AG04450 (cell line): ENCODE data around the gene DRICH1. TPM values are rescaled to one million over a fixed set of nuclear protein-coding genes. Genes with fewer than 3 reads are reported as not detected.
"Not testable (repeated sequence)": the region's sequence is repeated elsewhere in the genome, so short reads cannot be mapped to it uniquely, and the experiment has no call there.

Experiments used
- CTCF ChIA-PET: fragments of 300-600, 350-600 bp; formaldehyde crosslinking; extraction: SDS; loops from one replicate; lab custom pipeline; 2022; ENCODE audit warnings: antibody characterized with exemption, inconsistent platforms; lab: Charles Lee
- POLR2A ChIA-PET: fragments of 350-600 bp; formaldehyde crosslinking; extraction: SDS; loops from one replicate; lab custom pipeline; 2021; ENCODE audit warnings: antibody characterized with exemption, inconsistent platforms; lab: Yijun Ruan, JAX
- DNase-seq: peaks from one replicate; pipeline ENCODE4 v3.0.0-alpha.2; 2011; ENCODE audit warnings: low read depth, low spot score
- H3K27ac ChIP-seq: one replicate; pipeline ENCODE4 v1.5.1; 2012; ENCODE audit warnings: low read depth, low read length, control low read depth
- H3K27me3 ChIP-seq: one replicate; pipeline ENCODE4 v1.6.0; 2012; ENCODE audit warnings: low read length; ENCODE audit not compliant: control insufficient read depth, insufficient read depth
- H3K4me3 ChIP-seq: 2 replicates; pipeline ENCODE4 v1.5.1; 2011; ENCODE audit warnings: mild to moderate bottlenecking, low read depth, low read length, control low read depth
- H3K9me3 ChIP-seq: 2 replicates; pipeline ENCODE4 v1.5.1; 2012; ENCODE audit warnings: low read length; ENCODE audit not compliant: control insufficient read depth, insufficient read depth
- CTCF ChIP-seq: IDR thresholded peaks from 2 replicates; pipeline ENCODE4 v1.5.1; 2011; ENCODE audit warnings: low read depth, low read length, control low read depth, inconsistent platforms
- polyA plus RNA-seq: library from polyadenylated mRNA; depleted of rRNA; stranded (reverse); fragments of >200 nt; gene quantifications from 2 replicates; pipeline ENCODE4 v1.2.3, GENCODE V29; 2011

The DRICH1 gene
- polyA plus RNA-seq, 1 experiment = 0.17 TPM

- CTCF ChIA-PET = no interaction called here
- H3K9me3 ChIP-seq = no peaks in the 10 kb centered on the region
- no peak overlapping the region for H3K4me3 ChIP-seq
- no peak overlapping the region for H3K27ac ChIP-seq
- TF ChIP-seq CTCF = no peak
- POLR2A ChIA-PET = no interaction called here
- H3K27me3 ChIP-seq = no peaks in the 10 kb centered on the region
- DNase-seq = no peak
Measured at GRCh38 chr22:23638611-23639010, 6.5 kb upstream of the DRICH1 start.

- CTCF ChIA-PET, H3K9me3 ChIP-seq, DNase-seq, POLR2A ChIA-PET, H3K4me3 ChIP-seq, H3K27ac ChIP-seq, H3K27me3 ChIP-seq: not testable (repeated sequence)
Measured at GRCh38 chr22:23635291-23635690, 3.2 kb upstream of the DRICH1 start.

- H3K9me3 ChIP-seq, H3K27me3 ChIP-seq, H3K27ac ChIP-seq, H3K4me3 ChIP-seq, POLR2A ChIA-PET, DNase-seq: not testable (repeated sequence)
- CTCF ChIA-PET = interaction anchor here (0.6 to 1.2 kb wide), 2 partner anchors 216 to 218 kb away, joined by 3 to 4 read pairs; no protein-coding TSS in a partner anchor
Measured at GRCh38 chr22:23628056-23628743, 3.9 kb downstream of the DRICH1 start.

- H3K27ac ChIP-seq, H3K27me3 ChIP-seq, H3K4me3 ChIP-seq, POLR2A ChIA-PET, DNase-seq, H3K9me3 ChIP-seq: not testable (repeated sequence)
- peak; percentile 42 for TF ChIP-seq CTCF
- CTCF ChIA-PET = interaction anchor here (0.6 to 1.2 kb wide), 3 partner anchors 9 to 218 kb away, joined by 3 to 6 read pairs (median 4); no protein-coding TSS in a partner anchor
Measured at GRCh38 chr22:23627401-23628055, 4.6 kb downstream of the DRICH1 start.

GRCh38 chr22:23626286-23626975 lies 5.7 kb downstream of the DRICH1 start:
- H3K9me3 ChIP-seq = no peaks in the 10 kb centered on the region
- no peak overlapping the region for H3K4me3 ChIP-seq
- H3K27me3 ChIP-seq = peaks cover 5% of the 10 kb centered on the region
- no peak overlapping the region for H3K27ac ChIP-seq
- CTCF ChIA-PET = no interaction called here
- POLR2A ChIA-PET = no interaction called here
- no peak for DNase-seq
- TF ChIP-seq CTCF = no peak
